CD14-positive monocyte (primary cell): ENCODE results near the gene CAD. TPM values are rescaled to one million over a fixed set of nuclear protein-coding genes. Genes with fewer than 3 reads are reported as not detected.

Experiments used
- DNase-seq, 3 donors: peaks; one replicate each; pipeline ENCODE4 v3.0.0-alpha.2; 2011 to 2022
- H2AFZ ChIP-seq: 2 replicates; pipeline ENCODE4 v1.6.0; 2012; ENCODE audit warnings: mild to moderate bottlenecking, low read depth, low read length, inconsistent platforms; ENCODE audit not compliant: insufficient read depth, poor library complexity, severe bottlenecking
- H3K27ac ChIP-seq, 2 donors: 1 replicate in 1 of 2; 2 replicates in 1 of 2; pipeline ENCODE4 v1.5.1; 2012 to 2013; ENCODE audit warnings: low read length in 2 of 2, control low read depth in 1 of 2, inconsistent platforms in 1 of 2, low read depth in 1 of 2, mild to moderate bottlenecking in 1 of 2
- H3K27me3 ChIP-seq, 2 donors: one replicate each; pipeline versions ENCODE4 v1.6.0 to v1.6.1; 2011 to 2013; ENCODE audit warnings: low read length in 2 of 2; ENCODE audit not compliant: control insufficient read depth in 2 of 2, insufficient read depth in 2 of 2
- H3K36me3 ChIP-seq, 2 donors: replicated peaks in 1 of 2; 1 replicate in 1 of 2; 2 replicates in 1 of 2; pipeline versions ENCODE4 v1.5.1 to v1.6.1; 2012 to 2013; ENCODE audit warnings: low read length in 2 of 2, control low read depth in 1 of 2, inconsistent platforms in 1 of 2, mild to moderate bottlenecking in 1 of 2; ENCODE audit not compliant: insufficient read depth in 2 of 2, control insufficient read depth in 1 of 2
- H3K4me1 ChIP-seq, 2 donors: 1 replicate in 1 of 2; 2 replicates in 1 of 2; pipeline versions ENCODE4 v1.5.1 to v1.6.1; 2012 to 2013; ENCODE audit warnings: low read length in 2 of 2, control low read depth in 1 of 2, inconsistent platforms in 1 of 2, mild to moderate bottlenecking in 1 of 2, moderate library complexity in 1 of 2; ENCODE audit not compliant: insufficient read depth in 2 of 2, control insufficient read depth in 1 of 2
- H3K4me2 ChIP-seq: replicated peaks from 2 replicates; pipeline ENCODE3; 2012; ENCODE audit warnings: low read length, moderate library complexity, mild to moderate bottlenecking; ENCODE audit not compliant: poor library complexity, severe bottlenecking; ENCODE audit errors: extremely low read depth
- H3K4me3 ChIP-seq, 3 experiments: fragments of 200-600 bp in 1 of 3; sonication (generic) in 1 of 3; replicated peaks in 1 of 3; 1 replicate in 2 of 3; 2 replicates in 1 of 3; pipeline ENCODE4 v1.5.1; 2011 to 2013; ENCODE audit warnings: low read length in 3 of 3, mild to moderate bottlenecking in 3 of 3, control low read depth in 2 of 3, low read depth in 2 of 3, inconsistent platforms in 1 of 3, moderate library complexity in 1 of 3
- H3K79me2 ChIP-seq: 2 replicates; pipeline ENCODE4 v1.6.0; 2012; ENCODE audit warnings: mild to moderate bottlenecking, control low read depth, inconsistent platforms, low read length, moderate library complexity; ENCODE audit not compliant: insufficient read depth
- H3K9ac ChIP-seq: 2 replicates; pipeline ENCODE4 v1.6.0; 2017; ENCODE audit warnings: low read length, mild to moderate bottlenecking; ENCODE audit not compliant: insufficient read depth, poor library complexity, severe bottlenecking
- H3K9me3 ChIP-seq, 2 donors: replicated peaks in 1 of 2; 1 replicate in 1 of 2; 2 replicates in 1 of 2; pipeline versions ENCODE4 v1.5.1 to v1.6.1; 2012 to 2013; ENCODE audit warnings: low read length in 2 of 2, control low read depth in 1 of 2; ENCODE audit not compliant: control insufficient read depth in 1 of 2, insufficient read depth in 1 of 2
- H4K20me1 ChIP-seq: 2 replicates; pipeline ENCODE4 v1.6.0; 2012; ENCODE audit warnings: mild to moderate bottlenecking, low read length, control low read depth, moderate library complexity; ENCODE audit not compliant: insufficient read depth
- H3K27ac Mint-ChIP-seq, 7 donors: one replicate each; pipeline ENCODE4 v1.8.0; 2020; ENCODE audit warnings: mild to moderate bottlenecking in 7 of 7, mixed read lengths in 7 of 7, moderate library complexity in 6 of 7, inconsistent platforms in 2 of 7
- H3K27me3 Mint-ChIP-seq, 3 donors: one replicate each; pipeline ENCODE4 v1.8.0; 2021 to 2022; ENCODE audit warnings: low read depth in 3 of 3, mild to moderate bottlenecking in 3 of 3, mixed read lengths in 3 of 3, moderate library complexity in 3 of 3, inconsistent platforms in 1 of 3
- H3K36me3 Mint-ChIP-seq, 2 donors: one replicate each; pipeline ENCODE4 v1.8.0; 2020; ENCODE audit warnings: mixed read lengths in 2 of 2, inconsistent platforms in 1 of 2, mild to moderate bottlenecking in 1 of 2
- H3K4me1 Mint-ChIP-seq: one replicate; pipeline ENCODE4 v1.8.0; 2020; ENCODE audit warnings: mild to moderate bottlenecking, mixed read lengths
- H3K4me3 Mint-ChIP-seq, 2 donors: one replicate each; pipeline ENCODE4 v1.8.0; 2020; ENCODE audit warnings: mild to moderate bottlenecking in 2 of 2, mixed read lengths in 2 of 2, moderate library complexity in 1 of 2
- H3K9me3 Mint-ChIP-seq, 7 donors: one replicate each; pipeline ENCODE4 v1.8.0; 2020 to 2022; ENCODE audit warnings: mixed read lengths in 7 of 7, mild to moderate bottlenecking in 6 of 7, moderate library complexity in 6 of 7, inconsistent platforms in 2 of 7
- CTCF ChIP-seq: fragments of 200-600 bp; IDR thresholded peaks from one replicate; pipeline ENCODE4 v1.8.0; 2022; ENCODE audit warnings: antibody characterized with exemption, mild to moderate bottlenecking
- WGBS: methylation state at CpG from one replicate; pipeline ENCODE4 v1.1.5; 2013; ENCODE audit warnings: missing lambda C conversion rate; ENCODE audit not compliant: insufficient coverage; 5-methylcytosine and 5-hydroxymethylcytosine counted together
- intact Hi-C, 2 donors: fragments of 100-400 bp; cut with micrococcal nuclease; formaldehyde crosslinking; loops; one replicate each; pipeline versions ENCODE4 v1.15.0 to v1.15.1; 2023
- polyA plus RNA-seq, 3 donors: library from polyadenylated mRNA; depleted of rRNA in 1 of 3; unstranded in 2 of 3; stranded (reverse) in 1 of 3; fragments of 300-500 nt in 2 of 3; fragments of >200 nt in 1 of 3; fragmentation: Illumina TruSeq in 2 of 3; gene quantifications; 1 replicate in 2 of 3; 2 replicates in 1 of 3; pipeline ENCODE4 v1.2.3, GENCODE V29; 2012 to 2021

CAD gene
- polyA plus RNA-seq, 3 donors = 0.71 to 17.3 (median 1.7) TPM

GRCh38 chr2:27263287-27264252, 46.4 kb downstream of the CAD start:
- H3K9me3 Mint-ChIP-seq = peaks cover 0 to 18% (median 13%) of the 10 kb centered on the region in 7 donors
- Histone ChIP-seq H4K20me1 (no peaks in the 10 kb centered on the region), H2AFZ (peak overlapping the region; percentile 84), H3K4me3 (peak overlapping the region in 2 of 3 experiments; percentile 36 to 74), H3K27me3 (peaks cover 60 to 73% of the 10 kb centered on the region in 2 donors), H3K4me2 (peak overlapping the region; percentile 96), H3K4me1 (peaks cover 26 to 38% of the 10 kb centered on the region in 2 donors), H3K36me3 (no peaks in the 10 kb centered on the region), H3K79me2 (no peaks in the 10 kb centered on the region), H3K27ac (no peak overlapping the region), H3K9ac (no peak overlapping the region), H3K9me3 (peaks cover 0 to 36% of the 10 kb centered on the region in 2 donors)
- intact Hi-C loops = no loop called here
- peaks cover 10 to 22% of the 10 kb centered on the region in 2 donors for H3K36me3 Mint-ChIP-seq
- peaks cover 29% of the 10 kb centered on the region for H3K4me1 Mint-ChIP-seq
- WGBS = 3% methylated on average over 22 of the region's 46 CpGs
- DNase-seq = no peak
- H3K4me3 Mint-ChIP-seq = peak overlapping the region; percentile 81 to 97
- H3K27ac Mint-ChIP-seq = peak overlapping the region in 3 of 7 donors; percentile 11 to 75 (median 42)
- H3K27me3 Mint-ChIP-seq = peaks cover 29 to 34% (median 29%) of the 10 kb centered on the region in 3 donors
- TF ChIP-seq CTCF = no peak

- TF ChIP-seq CTCF = no peak
- Histone ChIP-seq H3K79me2 (no peaks in the 10 kb centered on the region), H2AFZ (peak overlapping the region; percentile 84), H3K9ac (peak overlapping the region; percentile 19), H3K27ac (no peak overlapping the region), H4K20me1 (no peaks in the 10 kb centered on the region), H3K27me3 (peaks cover 60 to 70% of the 10 kb centered on the region in 2 donors), H3K4me1 (peaks cover 26 to 38% of the 10 kb centered on the region in 2 donors), H3K9me3 (peaks cover 0 to 36% of the 10 kb centered on the region in 2 donors), H3K4me2 (peak overlapping the region; percentile 96), H3K4me3 (peak overlapping the region; percentile 24 to 74 (median 43)), H3K36me3 (no peaks in the 10 kb centered on the region)
- peaks cover 10 to 22% of the 10 kb centered on the region in 2 donors for H3K36me3 Mint-ChIP-seq
- 1% methylated on average over 25 of the region's 38 CpGs for WGBS
- intact Hi-C loops = no loop called here
- peaks cover 0 to 18% (median 13%) of the 10 kb centered on the region in 7 donors for H3K9me3 Mint-ChIP-seq
- H3K27ac Mint-ChIP-seq = peak overlapping the region in 2 of 7 donors; percentile 5 to 11
- DNase-seq = peak in 1 of 3 donors; percentile 26
- H3K27me3 Mint-ChIP-seq = peaks cover 22 to 28% (median 24%) of the 10 kb centered on the region in 3 donors
- peaks cover 29% of the 10 kb centered on the region for H3K4me1 Mint-ChIP-seq
- H3K4me3 Mint-ChIP-seq = peak overlapping the region; percentile 81 to 97
These were observed 47.1 kb downstream of the CAD start for GRCh38 chr2:27264253-27264752.
